HG03575 (cell line): Measurements from ENCODE around the gene LRP1B.
A peak's percentile ranks its signal among the peaks of the same experiment; 100 is the strongest.

Experiments used
- ATAC-seq: cut with Tn5 transposase; IDR thresholded peaks from one replicate; pipeline ENCODE4 v1.9.1; 2021; ENCODE audit not compliant: unreplicated experiment, insufficient number of reproducible peaks, low FRiP score; ENCODE audit errors: extremely low read depth

The LRP1B gene

DNA sequence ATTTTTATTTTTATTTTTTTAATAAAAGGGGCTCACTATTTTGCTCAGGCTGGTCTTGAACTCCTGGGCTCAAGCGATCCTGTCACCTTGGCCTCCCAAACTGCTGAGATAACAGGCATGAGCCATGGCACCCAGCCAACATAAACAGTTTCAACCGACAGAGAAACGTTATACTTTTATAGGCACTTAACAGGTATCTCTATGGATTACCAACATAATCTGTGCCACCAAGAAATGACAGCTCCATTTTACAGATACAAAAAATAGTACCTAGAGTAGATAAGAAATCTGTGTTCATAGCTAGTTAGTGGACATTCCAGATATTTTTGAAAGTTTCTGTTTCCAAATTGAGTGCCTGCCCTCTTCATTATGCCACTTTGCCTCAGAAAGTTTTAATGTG, 1316.7 kb downstream of the LRP1B start:
- no peak for ATAC-seq

DNA sequence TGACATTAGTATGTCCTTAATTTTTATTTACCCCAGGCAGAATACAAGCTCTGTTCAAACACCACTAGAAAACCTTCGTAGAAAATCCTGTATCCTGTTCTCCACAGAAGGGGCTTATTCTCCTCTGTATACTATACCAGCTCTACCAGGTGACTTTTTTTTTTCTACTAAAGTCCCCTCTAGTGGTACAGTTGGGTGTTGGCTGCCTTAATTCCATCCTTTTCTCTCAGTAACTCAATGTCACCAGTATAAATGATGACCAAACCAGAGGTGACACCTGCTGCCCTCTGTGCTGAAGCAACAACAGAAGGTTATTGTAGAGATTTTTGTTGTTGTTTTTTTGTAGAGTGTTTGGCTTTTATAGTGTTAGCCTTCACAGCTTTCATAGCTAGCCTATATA, 1322.0 kb downstream of the LRP1B start:
- no peak for ATAC-seq

DNA sequence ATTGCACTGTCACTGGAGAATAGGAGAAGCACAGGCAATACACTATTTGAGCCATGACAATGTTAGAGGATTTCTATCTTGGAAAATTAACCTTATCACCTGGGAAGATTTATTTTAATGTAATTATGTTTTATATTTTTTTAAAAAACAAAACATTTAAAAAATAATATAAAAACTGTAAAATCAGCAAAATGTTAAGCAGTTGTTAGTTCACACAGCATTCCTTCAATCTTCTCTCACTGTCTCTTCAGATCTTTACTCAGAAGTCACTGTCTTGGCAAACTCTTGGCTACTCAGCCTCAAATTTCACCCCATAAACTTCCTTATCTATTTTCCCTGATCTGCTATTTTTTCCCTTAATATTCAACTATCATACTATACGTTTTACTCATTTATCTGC, 1322.6 kb downstream of the LRP1B start:
- no peak for ATAC-seq

DNA sequence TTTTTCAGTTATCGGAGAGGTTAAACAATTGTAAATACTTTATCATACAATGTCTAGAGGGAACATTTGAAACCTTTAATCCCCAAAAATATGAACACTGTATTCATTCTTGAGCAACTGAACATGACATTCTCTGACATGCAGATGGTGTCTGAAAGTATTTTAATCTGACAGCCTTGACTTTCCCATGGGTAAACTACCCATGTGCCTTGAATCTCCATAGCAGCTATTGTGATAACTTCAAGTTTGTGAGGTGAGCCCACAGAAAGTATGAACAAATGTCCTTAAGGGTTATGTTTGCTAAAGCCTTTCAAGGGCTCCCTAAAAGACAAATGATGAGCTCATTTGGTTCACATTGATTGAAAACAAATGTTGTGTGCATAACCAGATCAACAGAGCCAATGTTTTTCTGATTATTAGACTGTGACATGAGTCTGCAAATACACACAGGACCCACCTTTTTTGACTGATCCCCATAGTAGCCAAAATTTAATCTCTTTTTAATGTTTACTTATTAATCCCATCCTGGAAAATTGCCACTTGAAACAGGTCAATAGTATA, 1326.0 kb downstream of the LRP1B start:
- ATAC-seq, result no peak

DNA sequence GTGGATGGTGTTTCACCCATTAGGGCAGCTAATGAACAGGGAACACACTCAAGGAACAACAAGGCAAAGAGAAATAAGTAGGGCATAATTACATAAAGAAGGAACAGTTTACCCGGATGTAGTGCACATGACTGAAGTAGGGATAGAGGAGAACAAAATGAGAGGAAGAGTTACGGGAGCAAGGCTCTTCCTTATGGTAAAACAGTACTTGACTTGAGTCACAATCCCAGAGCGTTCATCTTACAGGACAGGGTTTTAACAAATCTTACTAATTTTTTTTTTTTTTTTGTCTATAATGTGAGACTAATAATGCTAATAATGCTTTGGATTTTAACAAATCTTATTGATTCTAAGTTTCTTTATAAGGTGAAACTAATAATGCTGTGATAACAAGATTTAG, 1329.5 kb downstream of the LRP1B start:
- ATAC-seq, result no peak

DNA sequence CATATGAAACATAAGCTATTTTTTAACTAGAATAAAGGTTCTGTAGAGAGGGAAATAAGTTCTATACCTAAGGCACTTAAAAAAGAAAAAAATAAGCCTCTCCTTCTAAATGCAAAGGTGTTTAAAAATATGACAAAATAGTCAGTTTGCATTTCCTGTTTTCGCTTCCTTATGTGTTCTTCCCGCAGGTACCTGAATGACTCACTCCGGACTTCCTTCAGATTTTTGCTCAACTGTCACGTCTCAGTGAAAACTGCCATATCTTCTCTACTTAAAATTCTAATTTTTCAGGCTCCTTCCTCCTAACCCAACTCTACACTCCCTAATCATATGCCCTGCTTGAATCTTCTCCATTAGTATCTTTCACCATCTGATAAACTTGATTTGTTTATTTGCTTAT, 1333.1 kb downstream of the LRP1B start:
- ATAC-seq, result peak; percentile 97

DNA sequence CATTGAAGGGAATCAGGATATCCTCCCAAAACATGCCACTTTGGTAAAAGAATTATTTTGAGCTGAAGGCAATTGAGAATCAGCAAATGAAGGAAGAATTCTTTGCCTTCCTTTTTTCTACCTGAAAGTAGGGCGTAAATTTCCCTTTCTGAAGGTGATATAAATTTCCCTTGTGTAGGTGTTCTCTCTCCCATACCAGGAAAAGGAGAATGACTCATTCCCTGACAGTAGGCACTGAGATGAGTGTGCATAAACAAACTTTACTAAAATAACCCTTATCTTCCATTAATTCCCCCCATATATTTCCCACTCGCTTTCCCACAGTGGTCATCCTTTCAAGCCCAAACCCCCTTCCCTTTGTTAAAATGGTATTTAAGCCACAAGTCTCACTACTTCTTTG, 1339.0 kb downstream of the LRP1B start:
- ATAC-seq, result no peak

DNA sequence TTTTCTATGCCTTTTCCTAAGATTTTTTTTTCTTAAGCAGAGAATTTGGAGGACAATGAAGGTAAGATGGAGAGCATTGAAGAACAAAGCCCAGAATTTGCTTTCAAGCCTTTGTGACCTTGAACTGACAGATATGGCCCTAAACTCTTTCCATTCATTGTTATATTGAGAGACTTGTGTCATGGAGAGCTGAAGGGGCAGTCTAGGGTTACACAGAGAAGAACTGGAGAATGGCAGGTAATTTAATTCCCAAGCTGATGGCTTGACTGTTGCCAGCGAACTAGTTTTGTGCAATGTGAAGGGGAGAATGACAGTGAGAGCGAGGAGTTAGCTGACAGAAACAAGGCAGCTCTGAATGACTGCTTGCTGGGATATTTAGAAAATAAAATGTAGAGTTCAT, 1344.2 kb downstream of the LRP1B start:
- ATAC-seq, result no peak

DNA sequence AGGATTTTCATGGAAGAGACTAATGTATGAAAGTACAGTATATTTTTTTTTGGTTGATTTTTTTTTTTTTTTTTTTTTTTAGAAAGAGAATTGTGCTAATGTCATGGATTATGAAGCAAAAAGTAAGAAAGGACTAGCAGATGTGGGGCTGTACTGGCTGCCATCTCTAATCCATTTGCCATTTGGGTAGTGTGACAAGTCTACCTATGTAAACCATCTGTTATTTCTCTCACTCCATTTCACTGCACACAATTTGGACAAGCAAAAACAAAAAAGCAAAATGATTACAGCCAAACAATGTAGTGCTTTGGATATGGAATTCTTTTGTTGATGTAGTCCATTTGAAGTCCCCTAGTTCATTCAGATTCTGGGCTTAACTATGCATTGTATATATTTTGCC, 1355.4 kb downstream of the LRP1B start:
- no peak for ATAC-seq

DNA sequence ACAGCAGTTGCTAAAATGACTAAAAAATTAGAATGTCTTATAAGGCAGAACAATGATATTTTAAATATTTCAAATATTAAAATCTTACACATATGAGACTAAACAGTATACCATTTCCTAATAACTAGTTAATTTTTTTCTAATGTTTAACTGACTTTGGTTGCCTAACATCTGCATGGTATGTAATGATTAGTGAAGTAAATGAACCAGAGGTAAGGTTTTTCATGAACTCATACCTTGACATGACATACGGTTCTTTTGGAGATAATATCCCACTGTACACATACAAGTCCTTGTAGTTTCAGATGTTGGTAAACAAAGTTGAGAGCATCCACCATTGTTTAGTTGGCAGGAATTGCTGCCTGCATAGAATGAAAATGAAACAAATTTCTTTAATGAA, 1360.2 kb downstream of the LRP1B start:
- ATAC-seq, result no peak

DNA sequence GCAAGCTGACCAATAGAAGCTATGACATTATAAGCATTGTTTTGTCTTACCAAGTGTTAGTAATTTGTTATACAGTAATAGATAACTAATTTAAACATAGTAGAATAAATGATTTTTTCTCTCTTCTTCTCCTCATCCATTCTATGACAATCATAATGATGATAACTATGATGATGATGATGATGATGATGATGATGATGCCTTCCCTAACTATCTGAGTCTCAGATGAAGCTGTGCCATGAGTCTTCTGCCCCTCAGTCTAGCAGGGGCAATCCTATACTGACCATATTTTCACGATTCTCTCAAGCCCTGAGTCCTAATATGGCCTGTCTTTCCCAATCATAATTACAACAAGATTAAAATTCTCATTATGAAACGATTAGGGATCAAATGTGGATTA, 1369.0 kb downstream of the LRP1B start:
- ATAC-seq, result no peak

DNA sequence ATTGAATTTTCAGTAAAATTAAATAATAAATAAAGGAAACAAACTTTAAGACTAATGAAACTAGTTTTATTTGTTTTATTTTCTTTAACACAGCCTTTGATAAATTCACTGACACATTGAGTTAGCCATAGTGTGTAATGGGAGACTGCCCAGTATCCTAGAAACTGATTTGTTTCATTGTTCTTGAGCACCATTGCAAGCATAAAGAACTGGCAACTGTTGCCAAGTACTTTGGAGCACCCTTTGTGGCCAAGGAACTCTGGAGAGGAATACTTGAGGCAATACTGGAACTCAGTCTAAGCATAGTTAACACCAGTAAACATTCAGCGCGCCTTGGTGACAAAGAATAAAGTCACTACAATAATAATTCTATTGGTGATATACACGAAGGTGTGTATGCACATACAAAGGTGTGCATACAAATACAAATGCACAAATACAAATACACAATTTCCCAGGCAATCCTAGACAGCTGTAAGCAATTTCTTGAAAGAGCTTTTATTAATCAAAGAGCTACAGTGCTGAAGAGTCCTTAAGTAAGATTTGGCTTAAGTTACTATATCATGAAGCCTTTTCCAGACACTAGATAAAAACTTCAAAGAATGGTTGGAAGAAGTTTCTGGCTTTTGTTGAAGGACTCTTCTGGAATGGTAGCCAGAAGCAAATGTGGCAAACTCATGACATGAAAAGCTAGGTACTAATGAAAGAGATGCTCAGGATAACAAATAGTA, 1371.2 kb downstream of the LRP1B start:
- no peak for ATAC-seq

DNA sequence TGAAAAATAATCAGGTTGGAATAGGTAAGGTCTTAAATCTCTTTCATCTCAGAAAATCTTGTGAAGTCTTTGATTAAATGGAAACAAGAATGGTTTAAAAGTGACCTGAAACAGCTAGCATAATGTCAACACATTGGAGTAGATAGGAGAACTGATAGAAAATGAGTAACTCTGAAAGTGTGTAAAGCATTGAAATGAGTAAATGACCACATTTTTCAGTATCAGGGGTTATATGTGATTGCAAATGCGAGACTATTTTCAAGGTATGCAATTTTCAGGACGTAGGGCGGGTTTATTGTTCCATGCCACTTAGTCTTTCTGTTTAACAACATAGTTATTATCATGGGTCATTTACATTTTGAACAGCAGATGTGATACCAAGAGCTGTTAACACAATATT, 1383.2 kb downstream of the LRP1B start:
- peak; percentile 91 for ATAC-seq

DNA sequence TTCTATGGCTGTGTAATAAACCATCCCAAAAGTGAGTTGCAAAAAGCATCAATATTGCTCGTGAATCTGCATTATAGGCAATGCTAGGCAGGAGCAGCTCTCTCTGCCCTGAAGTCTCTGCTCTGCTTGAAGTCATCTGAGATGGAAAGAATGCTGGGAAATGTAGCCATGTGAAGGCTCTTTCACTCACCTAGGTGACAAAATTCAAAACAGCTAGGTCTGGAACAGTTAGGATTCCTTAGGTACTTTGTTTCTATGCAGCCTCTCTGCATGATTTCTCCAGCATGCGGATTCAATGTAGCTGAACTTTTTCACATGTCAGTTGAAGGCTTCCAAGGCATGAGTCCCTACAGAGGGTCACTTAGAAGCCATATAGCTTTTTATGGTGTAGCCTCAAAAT, 1383.7 kb downstream of the LRP1B start:
- ATAC-seq, result no peak

DNA sequence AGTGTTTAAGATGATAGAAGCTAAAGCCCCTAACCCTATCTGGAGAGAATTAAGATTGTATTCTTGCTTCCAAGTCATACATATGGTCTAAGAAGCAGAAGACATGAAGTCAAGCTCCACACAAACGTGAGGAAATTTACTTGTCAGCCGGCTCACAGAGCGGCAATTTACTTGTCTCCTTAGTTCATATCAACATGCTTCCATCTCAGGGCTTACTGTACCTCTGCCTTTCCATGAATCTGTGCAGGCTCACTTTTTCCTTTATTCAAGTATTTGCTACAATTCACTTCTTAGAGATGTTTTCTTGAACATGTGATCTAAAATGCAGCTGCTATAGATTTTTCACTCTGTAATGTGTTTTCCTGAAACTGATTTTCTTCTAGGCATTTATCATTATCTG, 1386.4 kb downstream of the LRP1B start:
- ATAC-seq, result no peak

DNA sequence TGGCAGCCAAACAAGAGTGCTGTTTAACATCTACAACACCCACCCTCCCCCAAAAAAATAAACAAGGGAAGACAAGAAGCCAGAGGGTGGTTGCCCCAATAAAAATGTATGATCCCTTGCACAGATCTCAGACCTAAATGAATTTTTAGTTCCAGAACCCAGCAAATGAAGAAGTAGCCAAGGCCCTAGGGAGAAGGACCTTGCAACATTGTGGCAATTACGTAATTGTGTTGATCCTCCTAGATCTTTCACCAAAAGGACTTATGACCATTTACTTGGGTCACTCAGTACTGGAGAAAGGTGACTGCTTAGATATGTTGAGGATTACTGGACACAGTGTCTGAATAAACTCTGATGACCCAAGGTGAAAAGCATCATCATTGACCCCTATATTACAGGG, 1393.8 kb downstream of the LRP1B start:
- ATAC-seq, result no peak

DNA sequence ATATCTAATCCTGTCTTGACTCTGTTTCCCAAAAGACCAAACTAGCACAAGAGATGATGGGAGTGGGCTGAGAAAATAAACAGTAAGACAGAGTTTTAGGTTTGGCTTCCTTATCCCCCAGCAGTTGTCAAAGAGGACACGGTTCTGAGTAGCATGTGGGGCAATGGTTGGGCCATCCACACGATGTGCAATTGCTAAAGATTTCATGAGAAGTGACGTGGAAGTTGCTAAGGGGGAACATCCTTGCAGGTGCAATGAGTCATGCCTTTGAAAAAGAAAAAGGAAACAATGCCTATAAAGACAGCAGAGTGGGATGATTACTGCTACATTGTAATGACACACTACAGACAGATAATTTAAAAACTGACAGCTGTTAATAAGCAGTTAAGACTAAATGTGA, 1395.8 kb downstream of the LRP1B start:
- ATAC-seq, result no peak

DNA sequence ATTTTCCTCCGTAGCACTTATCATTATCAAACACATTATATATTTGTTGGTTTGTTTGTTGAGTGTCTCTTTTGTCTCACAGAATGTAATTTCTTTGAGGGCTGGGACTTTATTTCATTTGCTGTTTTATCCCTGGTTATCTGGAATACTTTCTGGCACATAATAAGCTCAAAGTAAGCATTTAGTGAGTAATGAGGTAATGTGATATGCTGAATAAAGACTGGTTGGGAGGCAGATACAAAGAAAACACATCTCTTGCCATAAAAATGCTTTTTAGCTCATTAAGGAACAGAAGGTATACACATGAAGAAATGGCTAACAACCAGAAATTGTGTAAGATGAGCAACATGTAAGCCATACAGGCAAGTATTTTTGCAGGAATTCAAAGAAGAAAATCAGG, 1411.8 kb downstream of the LRP1B start:
- no peak for ATAC-seq

DNA sequence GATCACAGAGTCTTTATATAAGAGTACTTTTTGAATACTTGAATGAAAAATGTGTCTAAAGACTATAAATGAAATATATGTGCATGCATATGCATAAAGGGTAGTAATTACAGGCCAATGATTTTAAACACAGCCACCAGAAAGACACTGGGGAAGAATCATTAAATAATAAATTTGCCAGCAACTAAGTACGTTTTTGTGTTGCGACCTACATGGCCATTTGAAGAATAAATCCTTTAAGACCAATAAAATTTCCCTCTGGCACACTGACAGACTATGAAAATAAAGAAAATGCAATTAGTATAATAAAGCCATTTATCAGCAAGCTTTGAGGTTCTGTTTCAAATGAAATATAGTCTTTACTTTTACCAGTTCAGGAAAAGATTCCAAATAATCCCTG, 1413.3 kb downstream of the LRP1B start:
- ATAC-seq, result no peak

DNA sequence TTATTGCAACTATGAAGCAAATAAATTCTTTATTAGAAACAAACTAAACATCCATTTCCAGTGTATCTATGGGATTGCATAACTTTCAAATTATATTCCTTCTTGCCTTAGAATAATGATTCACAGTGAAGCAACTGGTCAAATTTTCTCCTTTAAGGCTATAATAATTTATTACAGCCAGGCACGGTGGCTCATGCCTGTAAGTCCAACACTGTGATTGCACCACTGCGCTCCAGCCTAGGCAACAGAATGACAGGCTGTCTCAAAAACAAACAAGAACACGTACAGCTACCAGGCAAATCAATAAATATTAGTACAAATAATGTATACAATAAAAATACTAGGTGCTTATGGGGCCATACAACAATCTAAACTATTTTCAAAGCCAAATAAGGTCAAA, 1416.2 kb downstream of the LRP1B start:
- no peak for ATAC-seq

DNA sequence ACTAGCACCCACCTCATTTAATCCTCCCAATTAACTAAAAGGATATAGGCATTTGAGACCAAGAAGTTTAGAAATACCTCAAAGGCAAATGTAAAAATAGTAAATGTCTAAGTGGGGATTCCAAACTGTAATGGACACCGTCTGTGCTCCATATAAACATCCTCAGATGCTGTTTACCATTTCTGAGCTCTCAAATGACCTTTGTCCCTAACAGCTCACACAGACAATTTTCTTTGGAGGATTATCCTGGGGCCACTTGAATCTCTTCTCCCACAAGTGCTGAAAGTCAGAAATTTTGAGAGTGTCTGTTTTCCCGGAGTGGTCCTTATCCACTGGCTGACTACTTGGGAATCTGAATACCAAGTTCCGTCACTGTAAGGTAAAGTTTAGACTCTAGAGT, 1418.9 kb downstream of the LRP1B start:
- no peak for ATAC-seq
